ENCODE measurements around the gene MSRB1. TPM values are rescaled to one million over a fixed set of nuclear protein-coding genes. Genes with fewer than 3 reads are reported as not detected.

The MSRB1 gene
- total RNA-seq, 1 experiment from 2014 or later, result 18.3 TPM

- BruUV-seq (replicated peaks), result no TSS peak
- ChIA-PET RAD21 (ENCODE audit: low non-redundant PET in 1 of 2, low total read pairs in 2 of 2, uncharacterized antibody in 2 of 2, unreplicated experiment in 2 of 2) (no interaction called here), CTCF (no interaction called here), POLR2A (no interaction called here)
- Histone ChIP-seq H3K4me2 (ENCODE audit: low read length) (no peak overlapping the region), H3K79me2 (ENCODE audit: insufficient read depth, low read length) (no peaks in the 10 kb centered on the region), H4K20me1 (ENCODE audit: insufficient read depth) (no peaks in the 10 kb centered on the region), H3K9me2 (ENCODE audit: insufficient read depth) (no peaks in the 10 kb centered on the region), H3K9me3 (ENCODE audit: control insufficient read depth in 1 of 2, insufficient read depth in 1 of 2, low read depth in 1 of 2, low read length in 2 of 2) (no peaks in the 10 kb centered on the region), H3K27me3 (ENCODE audit: insufficient read depth, low read length) (no peaks in the 10 kb centered on the region), H3K9ac (ENCODE audit: low read length) (no peak overlapping the region), H3K4me1 (ENCODE audit: control insufficient read depth in 1 of 2, insufficient read depth in 2 of 2, low read length in 2 of 2) (peaks cover 2 to 10% of the 10 kb centered on the region in 2 experiments; a peak in 2 of 4 replicates), H3K4me3 (replicated peaks in 1 of 2; ENCODE audit: low read depth in 1 of 2, low read length in 2 of 2) (no peak overlapping the region), H2AFZ (ENCODE audit: low read depth, low read length, poor library complexity, severe bottlenecking) (no peak overlapping the region), H3K27ac (ENCODE audit: low read depth, low read length) (no peak overlapping the region), H3K36me3 (ENCODE audit: control insufficient read depth in 1 of 2, insufficient read depth in 2 of 2, low read length in 2 of 2) (no peaks in the 10 kb centered on the region)
- ATAC-seq (no peak), DNase-seq (ENCODE audit: low read depth, low spot score) (no peak)
- TF ChIP-seq, protein P1, sequence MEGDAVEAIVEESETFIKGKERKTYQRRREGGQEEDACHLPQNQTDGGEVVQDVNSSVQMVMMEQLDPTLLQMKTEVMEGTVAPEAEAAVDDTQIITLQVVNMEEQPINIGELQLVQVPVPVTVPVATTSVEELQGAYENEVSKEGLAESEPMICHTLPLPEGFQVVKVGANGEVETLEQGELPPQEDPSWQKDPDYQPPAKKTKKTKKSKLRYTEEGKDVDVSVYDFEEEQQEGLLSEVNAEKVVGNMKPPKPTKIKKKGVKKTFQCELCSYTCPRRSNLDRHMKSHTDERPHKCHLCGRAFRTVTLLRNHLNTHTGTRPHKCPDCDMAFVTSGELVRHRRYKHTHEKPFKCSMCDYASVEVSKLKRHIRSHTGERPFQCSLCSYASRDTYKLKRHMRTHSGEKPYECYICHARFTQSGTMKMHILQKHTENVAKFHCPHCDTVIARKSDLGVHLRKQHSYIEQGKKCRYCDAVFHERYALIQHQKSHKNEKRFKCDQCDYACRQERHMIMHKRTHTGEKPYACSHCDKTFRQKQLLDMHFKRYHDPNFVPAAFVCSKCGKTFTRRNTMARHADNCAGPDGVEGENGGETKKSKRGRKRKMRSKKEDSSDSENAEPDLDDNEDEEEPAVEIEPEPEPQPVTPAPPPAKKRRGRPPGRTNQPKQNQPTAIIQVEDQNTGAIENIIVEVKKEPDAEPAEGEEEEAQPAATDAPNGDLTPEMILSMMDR (IDR thresholded peaks at IDR 0.05 in 2 of 3, conservative IDR thresholded peaks at IDR 0.05 in 1 of 3; ENCODE audit: borderline replicate concordance in 1 of 3, insufficient read depth in 1 of 3, low read depth in 2 of 3, low read length in 2 of 3), result no peak
- no peak for TF ChIP-seq POLR2A (IDR thresholded peaks at IDR 0.05; ENCODE audit: borderline replicate concordance, extremely low read depth, insufficient read depth, insufficient read length)
- TF ChIP-seq, protein P2, sequence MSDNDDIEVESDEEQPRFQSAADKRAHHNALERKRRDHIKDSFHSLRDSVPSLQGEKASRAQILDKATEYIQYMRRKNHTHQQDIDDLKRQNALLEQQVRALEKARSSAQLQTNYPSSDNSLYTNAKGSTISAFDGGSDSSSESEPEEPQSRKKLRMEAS (IDR thresholded peaks at IDR 0.05), result no peak
- intact Hi-C loops (cut with micrococcal nuclease), result no loop called here
These were observed 39.8 kb downstream of the MSRB1 start for GRCh38 chr16:1903220-1903574.

DNA sequence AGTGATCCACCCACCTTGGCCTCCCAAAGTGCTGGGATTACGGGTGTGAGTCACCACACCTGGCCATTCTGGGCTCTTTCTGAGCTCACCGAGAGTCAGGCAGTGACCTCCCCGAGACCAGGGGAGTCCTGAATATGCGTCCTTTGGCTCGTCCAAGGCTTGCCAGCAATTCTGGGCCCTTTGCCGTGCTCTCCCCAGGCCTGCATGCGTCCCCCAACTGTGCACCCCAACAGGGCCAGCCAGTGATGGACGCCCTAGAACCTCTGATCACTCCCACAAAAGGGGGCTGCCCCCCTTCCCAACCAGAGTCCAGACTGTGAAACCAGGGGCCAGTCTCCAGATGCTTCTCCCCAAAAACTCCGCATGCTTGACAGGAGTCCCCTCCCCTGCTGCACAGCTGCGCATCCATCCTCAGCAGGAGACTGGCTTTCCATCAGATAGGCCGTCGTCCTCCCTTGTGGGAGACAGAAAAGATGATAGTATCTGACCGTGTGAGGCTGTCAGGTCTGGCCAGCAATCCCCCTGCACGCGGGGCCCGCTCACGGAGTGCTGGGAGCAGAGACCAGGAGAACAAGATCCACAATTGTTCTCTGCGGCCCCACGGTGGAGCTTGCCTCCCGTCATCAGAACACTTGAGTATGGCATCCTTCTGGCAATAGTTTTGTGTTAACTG lies 40.3 kb downstream of the MSRB1 start:
- peaks cover 2 to 10% of the 10 kb centered on the region in 2 experiments; a peak in 2 of 4 replicates for H3K4me1 ChIP-seq (ENCODE audit: control insufficient read depth in 1 of 2, insufficient read depth in 2 of 2, low read length in 2 of 2)
- no TSS peak for BruUV-seq (replicated peaks)
- H2AFZ ChIP-seq (ENCODE audit: low read depth, low read length, poor library complexity, severe bottlenecking), result no peak overlapping the region
- H3K4me2 ChIP-seq (ENCODE audit: low read length), result peak overlapping the region; percentile 13; the same call in 1 of the 2 replicates
- H3K79me2 ChIP-seq (ENCODE audit: insufficient read depth, low read length), result no peaks in the 10 kb centered on the region
- H3K9ac ChIP-seq (ENCODE audit: low read length), result no peak overlapping the region
- CTCF ChIA-PET, result no interaction called here
- no peaks in the 10 kb centered on the region for H4K20me1 ChIP-seq (ENCODE audit: insufficient read depth)
- RAD21 ChIA-PET (ENCODE audit: low non-redundant PET in 1 of 2, low total read pairs in 2 of 2, uncharacterized antibody in 2 of 2, unreplicated experiment in 2 of 2), result no interaction called here
- DNase-seq (ENCODE audit: low read depth, low spot score) (no peak), ATAC-seq (no peak)
- intact Hi-C loops (cut with micrococcal nuclease), result no loop called here
- no peaks in the 10 kb centered on the region for H3K36me3 ChIP-seq (ENCODE audit: control insufficient read depth in 1 of 2, insufficient read depth in 2 of 2, low read length in 2 of 2)
- no peak overlapping the region for H3K27ac ChIP-seq (ENCODE audit: low read depth, low read length)
- H3K9me2 ChIP-seq (ENCODE audit: insufficient read depth), result no peaks in the 10 kb centered on the region
- H3K27me3 ChIP-seq (ENCODE audit: insufficient read depth, low read length), result no peaks in the 10 kb centered on the region
- TF ChIP-seq, protein P2 (IDR thresholded peaks at IDR 0.05), result no peak
- TF ChIP-seq ZNF274 (IDR thresholded peaks at IDR 0.05; ENCODE audit: low read depth, low read length), result no peak
- TF ChIP-seq TCF7L2 (IDR thresholded peaks at IDR 0.05; ENCODE audit: borderline replicate concordance, extremely low read depth, insufficient read depth, insufficient read length), result no peak
- POLR2A ChIA-PET, result no interaction called here
- no peak overlapping the region for H3K4me3 ChIP-seq (replicated peaks in 1 of 2; ENCODE audit: low read depth in 1 of 2, low read length in 2 of 2)
- no peaks in the 10 kb centered on the region for H3K9me3 ChIP-seq (ENCODE audit: control insufficient read depth in 1 of 2, insufficient read depth in 1 of 2, low read depth in 1 of 2, low read length in 2 of 2)

Measured in HCT116 (cell line).